Ishikawa (cell line): Measurements from ENCODE around the gene SPRR2D.

ENCODE experiments used
- CEBPB ChIP-seq: IDR thresholded peaks from 2 replicates; pipeline ENCODE4 v1.6.1; 2012
- TAF1 ChIP-seq: IDR thresholded peaks from 2 replicates; pipeline ENCODE4 v1.6.1; 2012; ENCODE audit warnings: low read depth, mild to moderate bottlenecking
- TCF12 ChIP-seq: IDR thresholded peaks from 2 replicates; pipeline ENCODE4 v1.6.1; 2012; ENCODE audit warnings: low read depth
- YY1 ChIP-seq: IDR thresholded peaks from 2 replicates; pipeline ENCODE4 v1.6.1; 2012; ENCODE audit warnings: low read depth
- ZBTB7A ChIP-seq: IDR thresholded peaks from 2 replicates; pipeline ENCODE4 v1.6.1; 2012; ENCODE audit warnings: low read depth
- TF ChIP-seq, protein P1 (sequence below): IDR thresholded peaks from 2 replicates; pipeline ENCODE4 v1.6.1; 2012

GRCh38 chr1:153071511-153071910 lies 30.6 kb upstream of the SPRR2D start, which contains the start of gene SPRR2B:
- TF ChIP-seq TCF12 (no peak), ZBTB7A (no peak), TAF1 (no peak), CEBPB (no peak), YY1 (no peak)
- TF ChIP-seq, protein P1, sequence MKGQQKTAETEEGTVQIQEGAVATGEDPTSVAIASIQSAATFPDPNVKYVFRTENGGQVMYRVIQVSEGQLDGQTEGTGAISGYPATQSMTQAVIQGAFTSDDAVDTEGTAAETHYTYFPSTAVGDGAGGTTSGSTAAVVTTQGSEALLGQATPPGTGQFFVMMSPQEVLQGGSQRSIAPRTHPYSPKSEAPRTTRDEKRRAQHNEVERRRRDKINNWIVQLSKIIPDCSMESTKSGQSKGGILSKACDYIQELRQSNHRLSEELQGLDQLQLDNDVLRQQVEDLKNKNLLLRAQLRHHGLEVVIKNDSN = no peak
